Measurements from ENCODE around the gene PCDHGA2. TPM values are rescaled to one million over a fixed set of nuclear protein-coding genes. Genes with fewer than 3 reads are reported as not detected.

Gene PCDHGA2
- total RNA-seq, 3 donors from 2014 or later = 0.41 to 3.8 (median 0.51) TPM

DNA sequence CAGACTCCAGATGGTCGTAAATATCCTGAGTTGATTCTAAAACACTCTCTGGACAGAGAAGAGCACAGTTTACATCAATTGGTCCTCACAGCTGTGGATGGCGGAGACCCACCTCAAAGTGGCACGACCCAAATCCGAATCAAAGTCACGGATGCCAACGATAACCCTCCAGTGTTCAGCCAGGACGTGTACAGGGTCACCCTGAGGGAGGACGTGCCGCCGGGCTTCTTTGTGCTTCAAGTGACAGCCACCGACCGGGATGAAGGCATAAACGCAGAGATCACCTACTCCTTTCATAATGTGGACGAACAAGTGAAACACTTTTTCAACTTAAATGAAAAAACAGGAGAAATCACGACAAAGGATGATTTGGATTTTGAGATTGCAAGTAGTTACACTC, 22.1 kb downstream of the PCDHGA2 start:
- Histone ChIP-seq H3K4me3 (no peak overlapping the region), H3K4me1 (ENCODE audit: low read depth) (no peaks in the 10 kb centered on the region), H3K9me3 (peaks cover 56% of the 10 kb centered on the region), H3K36me3 (ENCODE audit: low read depth) (no peaks in the 10 kb centered on the region)
- intact Hi-C loops (cut with DNase I, micrococcal nuclease) = no loop called here
- TF ChIP-seq, protein P1, sequence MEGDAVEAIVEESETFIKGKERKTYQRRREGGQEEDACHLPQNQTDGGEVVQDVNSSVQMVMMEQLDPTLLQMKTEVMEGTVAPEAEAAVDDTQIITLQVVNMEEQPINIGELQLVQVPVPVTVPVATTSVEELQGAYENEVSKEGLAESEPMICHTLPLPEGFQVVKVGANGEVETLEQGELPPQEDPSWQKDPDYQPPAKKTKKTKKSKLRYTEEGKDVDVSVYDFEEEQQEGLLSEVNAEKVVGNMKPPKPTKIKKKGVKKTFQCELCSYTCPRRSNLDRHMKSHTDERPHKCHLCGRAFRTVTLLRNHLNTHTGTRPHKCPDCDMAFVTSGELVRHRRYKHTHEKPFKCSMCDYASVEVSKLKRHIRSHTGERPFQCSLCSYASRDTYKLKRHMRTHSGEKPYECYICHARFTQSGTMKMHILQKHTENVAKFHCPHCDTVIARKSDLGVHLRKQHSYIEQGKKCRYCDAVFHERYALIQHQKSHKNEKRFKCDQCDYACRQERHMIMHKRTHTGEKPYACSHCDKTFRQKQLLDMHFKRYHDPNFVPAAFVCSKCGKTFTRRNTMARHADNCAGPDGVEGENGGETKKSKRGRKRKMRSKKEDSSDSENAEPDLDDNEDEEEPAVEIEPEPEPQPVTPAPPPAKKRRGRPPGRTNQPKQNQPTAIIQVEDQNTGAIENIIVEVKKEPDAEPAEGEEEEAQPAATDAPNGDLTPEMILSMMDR (IDR thresholded peaks at IDR 0.05) = no peak
- DNase-seq (no peak), ATAC-seq (no peak)

DNA sequence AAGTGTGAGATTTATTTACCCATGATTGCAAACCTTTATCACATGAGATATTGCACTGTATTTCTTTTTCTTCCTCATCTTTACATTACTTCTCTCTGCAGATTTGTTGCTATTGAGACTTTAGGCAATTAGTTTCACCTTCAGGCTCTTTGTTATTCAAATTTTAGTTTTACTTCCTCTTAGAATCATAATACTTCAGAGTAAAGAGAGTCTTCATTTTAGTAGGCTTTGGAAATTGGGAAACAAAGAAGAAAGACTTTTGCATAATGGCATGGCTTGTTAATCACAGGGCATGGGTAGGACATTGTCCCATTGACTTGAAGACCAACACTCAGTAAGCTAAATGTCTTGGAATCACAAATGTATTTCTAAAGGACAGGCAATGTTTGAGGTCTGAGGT, 24.2 kb downstream of the PCDHGA2 start:
- intact Hi-C loops (cut with DNase I, micrococcal nuclease) = no loop called here
- DNase-seq (no peak), ATAC-seq (no peak)
- TF ChIP-seq, protein P1 (IDR thresholded peaks at IDR 0.05) = no peak
- peaks cover 68% of the 10 kb centered on the region for H3K9me3 ChIP-seq
- H3K4me1 ChIP-seq (ENCODE audit: low read depth) = no peaks in the 10 kb centered on the region
- no peaks in the 10 kb centered on the region for H3K36me3 ChIP-seq (ENCODE audit: low read depth)
- no peak overlapping the region for H3K4me3 ChIP-seq

DNA sequence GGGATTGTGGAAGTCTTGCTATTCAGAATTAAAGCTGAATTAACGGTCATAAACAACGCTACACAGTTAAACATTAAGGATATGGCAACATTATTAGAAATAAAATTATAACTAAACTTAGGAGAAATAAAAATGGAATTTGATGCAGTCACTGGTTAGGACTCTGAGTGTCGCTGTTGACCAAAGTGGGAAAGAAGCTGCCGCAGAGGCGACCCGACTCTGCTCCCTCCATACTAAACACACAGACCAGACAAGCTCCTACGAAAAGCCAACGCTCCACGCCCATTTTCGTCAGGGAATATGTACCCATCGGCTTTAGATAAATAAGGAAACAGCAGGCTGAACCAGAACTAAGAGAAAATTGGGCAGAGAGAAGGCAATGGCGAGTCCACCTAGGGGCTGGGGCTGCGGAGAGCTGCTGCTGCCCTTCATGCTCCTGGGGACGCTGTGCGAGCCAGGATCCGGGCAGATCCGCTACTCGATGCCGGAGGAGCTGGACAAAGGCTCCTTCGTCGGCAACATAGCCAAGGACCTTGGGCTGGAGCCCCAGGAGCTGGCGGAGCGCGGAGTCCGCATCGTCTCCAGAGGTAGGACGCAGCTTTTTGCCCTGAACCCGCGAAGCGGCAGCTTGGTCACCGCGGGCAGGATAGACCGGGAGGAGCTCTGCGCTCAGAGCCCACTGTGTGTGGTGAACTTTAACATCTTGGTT, 25.5 kb downstream of the PCDHGA2 start, which contains the start of gene PCDHGA5:
Gene PCDHGA5, plus strand, starts transcription at position 211 of the 709 bp plus-strand sequence. Its CDS starts 169 bp downstream, at position 380.
- Histone ChIP-seq H3K36me3 (ENCODE audit: low read depth) (no peaks in the 10 kb centered on the region), H3K4me3 (no peak within 1 kb of the TSS), H3K9me3 (peaks cover 72% of the 10 kb centered on the region), H3K4me1 (ENCODE audit: low read depth) (no peaks in the 10 kb centered on the region)
- DNase-seq (no peak), ATAC-seq (no peak)
- TF ChIP-seq, protein P1 (IDR thresholded peaks at IDR 0.05) = no peak
- intact Hi-C loops (cut with DNase I, micrococcal nuclease) = no loop called here

DNA sequence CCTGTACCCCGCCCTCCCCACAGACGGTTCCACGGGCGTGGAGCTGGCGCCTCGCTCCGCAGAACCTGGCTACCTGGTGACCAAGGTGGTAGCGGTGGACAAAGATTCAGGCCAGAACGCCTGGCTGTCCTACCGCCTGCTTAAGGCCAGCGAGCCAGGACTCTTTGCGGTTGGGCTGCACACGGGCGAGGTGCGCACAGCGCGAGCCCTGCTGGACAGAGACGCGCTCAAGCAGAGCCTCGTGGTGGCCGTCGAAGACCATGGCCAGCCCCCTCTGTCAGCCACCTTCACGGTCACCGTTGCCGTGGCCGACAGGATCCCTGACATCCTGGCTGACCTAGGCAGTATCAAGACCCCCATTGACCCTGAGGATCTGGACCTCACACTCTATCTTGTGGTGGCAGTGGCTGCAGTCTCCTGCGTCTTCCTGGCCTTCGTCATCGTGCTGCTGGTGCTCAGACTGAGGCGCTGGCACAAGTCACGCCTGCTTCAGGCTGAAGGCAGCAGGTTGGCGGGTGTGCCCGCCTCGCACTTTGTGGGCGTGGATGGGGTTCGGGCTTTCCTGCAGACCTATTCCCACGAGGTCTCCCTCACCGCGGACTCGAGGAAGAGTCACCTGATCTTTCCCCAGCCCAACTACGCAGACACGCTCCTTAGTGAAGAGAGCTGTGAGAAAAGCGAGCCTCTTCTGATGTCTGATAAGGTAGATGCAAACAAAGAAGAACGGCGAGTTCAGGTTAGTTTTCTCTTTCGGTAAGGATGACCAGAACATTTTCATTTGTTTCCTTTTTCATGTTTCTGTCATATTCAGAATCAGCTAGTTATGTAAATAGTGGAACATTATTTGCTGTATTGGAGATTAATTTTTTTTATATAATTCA, 27.7 kb downstream of the PCDHGA2 start:
- no peak for ATAC-seq
- intact Hi-C loops (cut with DNase I, micrococcal nuclease) = no loop called here
- TF ChIP-seq, protein P1 (IDR thresholded peaks at IDR 0.05) = no peak
- no peak for DNase-seq
- H3K4me1 ChIP-seq (ENCODE audit: low read depth) = no peaks in the 10 kb centered on the region
- no peak overlapping the region for H3K4me3 ChIP-seq
- peaks cover 72% of the 10 kb centered on the region for H3K9me3 ChIP-seq
- H3K36me3 ChIP-seq (ENCODE audit: low read depth) = no peaks in the 10 kb centered on the region

DNA sequence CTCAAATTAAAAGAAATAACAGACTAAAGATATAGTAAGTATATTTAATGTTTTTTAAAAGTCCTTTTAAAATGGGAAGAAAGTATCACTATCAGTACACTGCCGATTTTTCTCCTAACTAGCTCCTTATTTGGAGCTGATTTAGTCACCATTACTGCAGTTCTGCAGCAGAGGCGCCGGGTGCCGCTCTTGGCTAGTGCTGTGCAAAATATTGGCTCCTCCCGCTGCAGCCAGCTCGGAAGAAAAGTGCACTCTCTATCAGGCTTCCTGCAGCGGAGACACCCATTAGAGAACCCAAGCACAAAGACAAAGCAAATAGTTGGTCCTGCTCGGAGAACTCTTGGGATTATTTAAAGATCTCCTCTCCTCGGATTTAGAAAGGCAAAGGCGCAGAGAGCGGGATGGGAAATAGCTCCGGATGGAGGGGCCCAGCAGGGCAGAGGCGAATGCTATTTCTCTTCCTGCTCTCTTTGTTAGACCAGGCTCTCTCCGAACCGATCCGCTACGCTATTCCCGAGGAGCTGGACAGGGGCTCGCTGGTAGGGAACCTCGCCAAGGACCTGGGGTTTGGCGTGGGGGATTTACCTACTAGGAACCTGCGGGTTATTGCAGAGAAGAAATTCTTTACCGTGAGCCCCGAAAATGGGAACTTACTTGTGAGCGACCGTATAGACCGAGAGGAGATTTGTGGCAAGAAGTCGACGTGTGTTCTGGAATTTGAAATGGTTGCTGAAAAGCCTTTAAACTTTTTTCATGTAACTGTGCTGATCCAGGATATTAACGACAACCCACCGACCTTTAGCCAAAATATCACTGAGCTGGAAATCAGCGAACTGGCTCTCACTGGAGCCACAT, 31.7 kb downstream of the PCDHGA2 start, which contains the start of gene PCDHGB3:
Gene PCDHGB3, plus strand, starts transcription at position 249 of the 855 bp plus-strand sequence. Its CDS starts 153 bp downstream, at position 402.
- DNase-seq = peak in 2 of 3 donors; percentile 29 to 46

More for the DNA sequence above, 31.7 kb downstream of the PCDHGA2 start, which contains the start of gene PCDHGB3:
- Histone ChIP-seq H3K4me3 (no peak within 1 kb of the TSS), H3K9me3 (peaks cover 85% of the 10 kb centered on the region), H3K4me1 (ENCODE audit: low read depth) (no peaks in the 10 kb centered on the region), H3K36me3 (ENCODE audit: low read depth) (no peaks in the 10 kb centered on the region)
- intact Hi-C loops (cut with DNase I, micrococcal nuclease) = no loop called here
- ATAC-seq = peak; percentile 75
- TF ChIP-seq, protein P1 (IDR thresholded peaks at IDR 0.05) = no peak

Data from mucosa of descending colon (tissue), 3 donors.